ENCODE data around the gene AKT1. TPM values are rescaled to one million over a fixed set of nuclear protein-coding genes. Genes with fewer than 3 reads are reported as not detected.

Gene AKT1
- total and polyA plus RNA-seq, 2 of the 13 experiments (the other 11 are each of a cell fraction or from before 2014, with no cell fraction given) = 96.2 to 116 TPM

DNA sequence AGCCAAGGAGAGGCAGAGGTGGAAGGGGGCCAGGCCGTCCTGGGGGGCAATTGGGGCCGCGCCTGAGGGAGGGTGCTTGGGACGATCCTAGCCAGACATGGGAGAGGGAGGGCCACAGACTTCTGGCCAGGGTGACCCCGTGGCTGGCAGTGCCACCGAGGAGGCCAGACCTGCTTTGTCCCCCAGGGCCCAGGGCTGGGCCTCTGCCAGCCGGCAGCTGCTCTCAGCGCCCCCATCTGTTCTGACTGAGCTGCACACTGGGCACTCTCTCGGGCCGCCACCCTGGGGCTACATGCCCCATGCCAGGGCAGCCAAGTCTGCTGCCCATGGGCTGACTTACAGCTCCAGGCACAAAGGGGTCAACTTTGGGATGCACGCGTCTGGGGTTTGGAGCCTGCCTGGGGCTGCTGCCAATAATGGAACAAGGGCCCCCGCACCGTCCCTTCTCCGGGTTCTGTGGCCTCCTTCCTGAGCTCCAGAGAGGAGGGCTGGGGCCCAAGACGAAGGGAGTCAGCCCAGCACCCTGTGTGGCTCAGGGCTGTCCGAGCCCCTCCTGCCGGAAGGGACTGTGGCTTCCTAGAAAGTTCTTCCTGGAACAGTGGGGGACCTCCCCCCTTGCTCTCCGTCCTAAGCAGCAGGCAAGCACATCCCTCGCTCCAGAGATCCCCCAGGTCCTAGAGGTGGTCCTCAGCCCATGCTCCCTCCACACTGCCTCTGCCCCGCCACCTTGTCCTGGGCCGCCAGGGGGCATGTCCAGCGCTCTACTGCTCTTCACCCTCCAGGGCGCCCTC is 70.4 kb downstream of the AKT1 start (continued):
- TF ChIP-seq TFAP4 (IDR thresholded peaks at IDR 0.05; ENCODE audit: borderline replicate concordance, low read depth) (peak; percentile 23; the same call in 1 of the 2 replicates), ZNF709 (CRISPR knock-in tag; IDR thresholded peaks at IDR 0.05) (no peak), MAX (IDR thresholded peaks at IDR 0.05) (peak; percentile 20; the same call in 1 of the 2 replicates), TAF1 (CRISPR knock-in tag; IDR thresholded peaks at IDR 0.05) (0 out of 2 replicates have a peak, but pooled peaks have one; percentile 22), BRCA1 (CRISPR knock-in tag; IDR thresholded peaks at IDR 0.05) (no peak), PHF21A (CRISPR knock-in tag; IDR thresholded peaks at IDR 0.05) (0 out of 2 replicates have a peak, but pooled peaks have one; percentile 32), CTCF (CRISPR knock-in tag; IDR thresholded peaks at IDR 0.05) (peak; percentile 76), ZSCAN5A (CRISPR knock-in tag; IDR thresholded peaks at IDR 0.05; ENCODE audit: borderline replicate concordance) (0 out of 2 replicates have a peak, but pooled peaks have one; percentile 26), IKZF5 (CRISPR knock-in tag; IDR thresholded peaks at IDR 0.05) (peak; percentile 61; the same call in 1 of the 2 replicates), ETV5 (CRISPR knock-in tag; IDR thresholded peaks at IDR 0.05; ENCODE audit: borderline replicate concordance) (peak; percentile 64; the same call in 1 of the 2 replicates), ZFP82 (CRISPR knock-in tag; IDR thresholded peaks at IDR 0.05; ENCODE audit: borderline replicate concordance) (no peak), ZSCAN21 (CRISPR knock-in tag; IDR thresholded peaks at IDR 0.05; ENCODE audit: borderline replicate concordance) (peak; percentile 1; the same call in 1 of the 2 replicates)
- TF ChIP-seq, protein P1, sequence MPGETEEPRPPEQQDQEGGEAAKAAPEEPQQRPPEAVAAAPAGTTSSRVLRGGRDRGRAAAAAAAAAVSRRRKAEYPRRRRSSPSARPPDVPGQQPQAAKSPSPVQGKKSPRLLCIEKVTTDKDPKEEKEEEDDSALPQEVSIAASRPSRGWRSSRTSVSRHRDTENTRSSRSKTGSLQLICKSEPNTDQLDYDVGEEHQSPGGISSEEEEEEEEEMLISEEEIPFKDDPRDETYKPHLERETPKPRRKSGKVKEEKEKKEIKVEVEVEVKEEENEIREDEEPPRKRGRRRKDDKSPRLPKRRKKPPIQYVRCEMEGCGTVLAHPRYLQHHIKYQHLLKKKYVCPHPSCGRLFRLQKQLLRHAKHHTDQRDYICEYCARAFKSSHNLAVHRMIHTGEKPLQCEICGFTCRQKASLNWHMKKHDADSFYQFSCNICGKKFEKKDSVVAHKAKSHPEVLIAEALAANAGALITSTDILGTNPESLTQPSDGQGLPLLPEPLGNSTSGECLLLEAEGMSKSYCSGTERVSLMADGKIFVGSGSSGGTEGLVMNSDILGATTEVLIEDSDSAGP (CRISPR knock-in tag; IDR thresholded peaks at IDR 0.05; ENCODE audit: borderline replicate concordance) = peak; percentile 59; the same call in 1 of the 2 replicates
- TF ChIP-seq, protein P2, sequence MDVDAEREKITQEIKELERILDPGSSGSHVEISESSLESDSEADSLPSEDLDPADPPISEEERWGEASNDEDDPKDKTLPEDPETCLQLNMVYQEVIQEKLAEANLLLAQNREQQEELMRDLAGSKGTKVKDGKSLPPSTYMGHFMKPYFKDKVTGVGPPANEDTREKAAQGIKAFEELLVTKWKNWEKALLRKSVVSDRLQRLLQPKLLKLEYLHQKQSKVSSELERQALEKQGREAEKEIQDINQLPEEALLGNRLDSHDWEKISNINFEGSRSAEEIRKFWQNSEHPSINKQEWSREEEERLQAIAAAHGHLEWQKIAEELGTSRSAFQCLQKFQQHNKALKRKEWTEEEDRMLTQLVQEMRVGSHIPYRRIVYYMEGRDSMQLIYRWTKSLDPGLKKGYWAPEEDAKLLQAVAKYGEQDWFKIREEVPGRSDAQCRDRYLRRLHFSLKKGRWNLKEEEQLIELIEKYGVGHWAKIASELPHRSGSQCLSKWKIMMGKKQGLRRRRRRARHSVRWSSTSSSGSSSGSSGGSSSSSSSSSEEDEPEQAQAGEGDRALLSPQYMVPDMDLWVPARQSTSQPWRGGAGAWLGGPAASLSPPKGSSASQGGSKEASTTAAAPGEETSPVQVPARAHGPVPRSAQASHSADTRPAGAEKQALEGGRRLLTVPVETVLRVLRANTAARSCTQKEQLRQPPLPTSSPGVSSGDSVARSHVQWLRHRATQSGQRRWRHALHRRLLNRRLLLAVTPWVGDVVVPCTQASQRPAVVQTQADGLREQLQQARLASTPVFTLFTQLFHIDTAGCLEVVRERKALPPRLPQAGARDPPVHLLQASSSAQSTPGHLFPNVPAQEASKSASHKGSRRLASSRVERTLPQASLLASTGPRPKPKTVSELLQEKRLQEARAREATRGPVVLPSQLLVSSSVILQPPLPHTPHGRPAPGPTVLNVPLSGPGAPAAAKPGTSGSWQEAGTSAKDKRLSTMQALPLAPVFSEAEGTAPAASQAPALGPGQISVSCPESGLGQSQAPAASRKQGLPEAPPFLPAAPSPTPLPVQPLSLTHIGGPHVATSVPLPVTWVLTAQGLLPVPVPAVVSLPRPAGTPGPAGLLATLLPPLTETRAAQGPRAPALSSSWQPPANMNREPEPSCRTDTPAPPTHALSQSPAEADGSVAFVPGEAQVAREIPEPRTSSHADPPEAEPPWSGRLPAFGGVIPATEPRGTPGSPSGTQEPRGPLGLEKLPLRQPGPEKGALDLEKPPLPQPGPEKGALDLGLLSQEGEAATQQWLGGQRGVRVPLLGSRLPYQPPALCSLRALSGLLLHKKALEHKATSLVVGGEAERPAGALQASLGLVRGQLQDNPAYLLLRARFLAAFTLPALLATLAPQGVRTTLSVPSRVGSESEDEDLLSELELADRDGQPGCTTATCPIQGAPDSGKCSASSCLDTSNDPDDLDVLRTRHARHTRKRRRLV (CRISPR knock-in tag; IDR thresholded peaks at IDR 0.05) = 0 out of 2 replicates have a peak, but pooled peaks have one; percentile 16
